ENCODE data around the gene CTXN1.
A peak's percentile ranks its signal among the peaks of the same experiment; 100 is the strongest.

The CTXN1 gene

DNA sequence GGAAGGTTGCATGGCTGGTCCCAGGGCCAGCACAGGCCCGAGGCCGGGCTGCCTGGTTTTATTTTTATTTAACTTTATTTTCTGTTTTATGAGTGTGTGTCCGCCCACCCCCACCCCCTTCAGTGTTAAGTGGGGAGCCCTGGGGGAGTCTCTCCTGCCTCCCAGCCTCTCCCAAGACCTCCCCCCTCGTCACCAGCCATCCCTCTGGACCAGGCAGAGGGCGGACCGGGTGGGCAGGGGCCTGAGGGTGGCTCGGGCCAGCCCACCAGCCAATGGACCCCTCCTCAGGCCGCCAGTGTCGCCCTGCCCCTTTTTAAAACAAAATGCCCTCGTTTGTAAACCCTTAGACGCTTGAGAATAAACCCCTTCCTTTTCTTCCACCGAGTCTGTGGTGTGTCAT is 11.8 kb downstream of the CTXN1 start:
- Histone ChIP-seq H3K4me3 (ENCODE audit: insufficient read depth in 1 of 2, low read depth in 1 of 2, low read length in 2 of 2) (no peak overlapping the region), H3K27me3 (ENCODE audit: control insufficient read depth in 1 of 2, insufficient read depth in 1 of 2, low read length in 2 of 2) (peaks cover 21 to 31% of the 10 kb centered on the region in 2 experiments), H2BK120ac (ENCODE audit: low read depth, low read length) (no peak overlapping the region), H3K9me3 (ENCODE audit: control insufficient read depth, low read length) (no peaks in the 10 kb centered on the region), H3K18ac (ENCODE audit: low read depth in 1 of 2, low read length in 2 of 2) (no peak overlapping the region), H3K36me3 (ENCODE audit: control insufficient read depth in 1 of 2, insufficient read depth in 2 of 2, low read depth in 1 of 2, low read length in 2 of 2) (peaks cover 31 to 57% of the 10 kb centered on the region in 2 experiments), H3K79me1 (replicated peaks; ENCODE audit: low read length, poor library complexity, severe bottlenecking) (peaks cover 22% of the 10 kb centered on the region), H3K4ac (ENCODE audit: low read depth in 1 of 2, low read length in 2 of 2) (no peak overlapping the region), H2BK5ac (ENCODE audit: low read depth, low read length, poor library complexity, severe bottlenecking) (no peak overlapping the region), H2BK15ac (ENCODE audit: low read depth, poor library complexity, severe bottlenecking) (no peak overlapping the region), H4K8ac (ENCODE audit: low read length) (no peak overlapping the region), H2BK12ac (ENCODE audit: low read length in 2 of 2) (no peak overlapping the region), H3K4me2 (ENCODE audit: low read length, poor library complexity, severe bottlenecking) (no peak overlapping the region), H3K9ac (ENCODE audit: low read length) (no peak overlapping the region), H3K4me1 (ENCODE audit: control insufficient read depth, insufficient read depth, low read depth, low read length) (peaks cover 26% of the 10 kb centered on the region), H3K14ac (ENCODE audit: low read length in 2 of 2) (no peak overlapping the region), H2AFZ (ENCODE audit: low read depth, low read length) (no peak overlapping the region), H3K23ac (ENCODE audit: low read length in 2 of 2) (no peak overlapping the region), H3K27ac (ENCODE audit: low read length, poor library complexity, severe bottlenecking) (no peak overlapping the region), H4K91ac (ENCODE audit: low read length) (no peak overlapping the region), H2AK5ac (ENCODE audit: low read length, severe bottlenecking) (no peak overlapping the region)
- no peak for DNase-seq
- 89% methylated on average over 6 of the region's 12 CpGs for WGBS

DNA sequence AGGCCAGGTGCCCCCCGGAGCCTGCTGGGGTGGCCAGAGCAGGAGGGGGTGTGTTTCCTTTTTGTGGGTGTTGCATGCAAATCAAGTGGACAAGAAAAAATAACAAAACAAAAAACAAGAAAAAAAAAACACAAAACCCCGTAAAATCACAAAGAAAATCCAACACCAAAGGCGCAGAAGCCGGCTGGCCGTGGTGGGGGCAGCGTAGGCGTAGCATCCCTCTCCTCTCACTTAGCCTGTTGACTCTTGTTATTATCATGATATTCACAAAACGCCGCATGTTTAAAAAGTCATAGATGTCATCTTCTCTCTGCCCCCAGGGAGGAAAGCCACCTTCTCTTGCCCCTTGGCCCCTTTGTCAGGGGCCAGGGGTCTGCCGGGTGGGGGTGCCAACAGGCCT is 12.3 kb downstream of the CTXN1 start:
- Histone ChIP-seq H2BK120ac (ENCODE audit: low read depth, low read length) (no peak overlapping the region), H4K8ac (ENCODE audit: low read length) (no peak overlapping the region), H3K18ac (ENCODE audit: low read depth in 1 of 2, low read length in 2 of 2) (no peak overlapping the region), H3K27me3 (ENCODE audit: control insufficient read depth in 1 of 2, insufficient read depth in 1 of 2, low read length in 2 of 2) (peaks cover 21 to 28% of the 10 kb centered on the region in 2 experiments), H3K4me3 (ENCODE audit: insufficient read depth in 1 of 2, low read depth in 1 of 2, low read length in 2 of 2) (peak overlapping the region in 1 of 2 experiments; percentile 3), H3K4me2 (ENCODE audit: low read length, poor library complexity, severe bottlenecking) (no peak overlapping the region), H3K36me3 (ENCODE audit: control insufficient read depth in 1 of 2, insufficient read depth in 2 of 2, low read depth in 1 of 2, low read length in 2 of 2) (peaks cover 31 to 62% of the 10 kb centered on the region in 2 experiments), H3K4ac (ENCODE audit: low read depth in 1 of 2, low read length in 2 of 2) (no peak overlapping the region), H3K14ac (ENCODE audit: low read length in 2 of 2) (no peak overlapping the region), H3K27ac (ENCODE audit: low read length, poor library complexity, severe bottlenecking) (no peak overlapping the region), H3K79me1 (replicated peaks; ENCODE audit: low read length, poor library complexity, severe bottlenecking) (peaks cover 25% of the 10 kb centered on the region), H2AFZ (ENCODE audit: low read depth, low read length) (no peak overlapping the region), H3K9me3 (ENCODE audit: control insufficient read depth, low read length) (no peaks in the 10 kb centered on the region), H2BK12ac (ENCODE audit: low read length in 2 of 2) (no peak overlapping the region), H4K91ac (ENCODE audit: low read length) (no peak overlapping the region), H2AK5ac (ENCODE audit: low read length, severe bottlenecking) (no peak overlapping the region), H3K4me1 (ENCODE audit: control insufficient read depth, insufficient read depth, low read depth, low read length) (peaks cover 30% of the 10 kb centered on the region), H3K23ac (ENCODE audit: low read length in 2 of 2) (no peak overlapping the region), H3K9ac (ENCODE audit: low read length) (no peak overlapping the region), H2BK15ac (ENCODE audit: low read depth, poor library complexity, severe bottlenecking) (no peak overlapping the region), H2BK5ac (ENCODE audit: low read depth, low read length, poor library complexity, severe bottlenecking) (no peak overlapping the region)
- no peak for DNase-seq
- WGBS = 93% methylated on average over 9 of the region's 10 CpGs

DNA sequence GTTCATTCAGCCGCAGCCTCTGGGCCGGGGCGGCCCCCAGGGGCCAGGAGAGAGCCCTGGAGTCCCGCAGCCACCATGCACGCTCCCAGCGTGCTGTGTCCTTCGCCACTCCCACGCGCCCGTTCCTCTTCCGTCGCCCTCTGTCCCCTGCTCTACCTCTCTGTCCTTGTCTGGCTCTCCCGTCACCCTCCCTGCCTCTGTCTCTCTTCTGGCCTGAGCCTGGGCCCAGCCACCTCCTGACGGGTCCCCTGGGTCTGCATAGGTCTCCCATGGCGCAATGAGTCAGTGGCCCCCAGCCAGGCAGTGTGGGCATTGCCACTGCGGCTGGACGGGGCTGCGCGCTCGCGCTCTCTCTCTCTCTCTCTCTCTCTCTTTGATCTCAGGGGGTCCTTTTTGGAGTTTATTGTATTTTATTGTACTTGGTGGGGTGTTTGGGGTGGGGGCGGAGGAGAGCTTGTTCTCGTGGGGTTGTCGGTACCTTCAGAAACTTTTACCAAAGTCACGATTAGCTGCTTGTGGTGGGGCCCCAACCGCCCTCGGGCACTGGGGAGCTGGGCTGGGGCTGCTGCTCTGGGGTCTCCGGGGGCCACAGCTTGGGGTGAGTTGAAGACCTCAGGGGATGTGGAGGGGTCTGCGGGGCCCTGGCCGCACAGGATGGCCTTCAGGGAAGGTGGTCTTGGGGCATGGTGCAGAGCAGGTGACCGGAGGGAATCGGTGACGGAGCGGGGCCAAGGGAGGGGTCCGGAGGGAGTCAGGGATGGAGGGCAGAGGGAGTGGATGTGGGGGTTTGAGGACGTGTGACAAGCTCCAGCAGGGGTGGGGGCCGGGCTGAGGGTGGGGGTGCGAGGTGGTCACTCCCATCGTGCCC is 13.0 kb downstream of the CTXN1 start:
- peaks cover 26% of the 10 kb centered on the region for H3K79me1 ChIP-seq (replicated peaks; ENCODE audit: low read length, poor library complexity, severe bottlenecking)
- H3K4me2 ChIP-seq (ENCODE audit: low read length, poor library complexity, severe bottlenecking) = no peak overlapping the region
- H3K27ac ChIP-seq (ENCODE audit: low read length, poor library complexity, severe bottlenecking) = no peak overlapping the region
- no peak overlapping the region for H2AFZ ChIP-seq (ENCODE audit: low read depth, low read length)
- H4K8ac ChIP-seq (ENCODE audit: low read length) = no peak overlapping the region
- peaks cover 31 to 68% of the 10 kb centered on the region in 2 experiments for H3K36me3 ChIP-seq (ENCODE audit: control insufficient read depth in 1 of 2, insufficient read depth in 2 of 2, low read depth in 1 of 2, low read length in 2 of 2)
- peak overlapping the region in 1 of 2 experiments; percentile 3 for H3K4me3 ChIP-seq (ENCODE audit: insufficient read depth in 1 of 2, low read depth in 1 of 2, low read length in 2 of 2)
- no peak overlapping the region for H3K9ac ChIP-seq (ENCODE audit: low read length)
- H2BK120ac ChIP-seq (ENCODE audit: low read depth, low read length) = no peak overlapping the region
- no peak overlapping the region for H3K14ac ChIP-seq (ENCODE audit: low read length in 2 of 2)
- H3K27me3 ChIP-seq (ENCODE audit: control insufficient read depth in 1 of 2, insufficient read depth in 1 of 2, low read length in 2 of 2) = peaks cover 21 to 23% of the 10 kb centered on the region in 2 experiments
- H2BK5ac ChIP-seq (ENCODE audit: low read depth, low read length, poor library complexity, severe bottlenecking) = no peak overlapping the region
- no peak overlapping the region for H4K91ac ChIP-seq (ENCODE audit: low read length)
- 95% methylated on average over 30 of the region's 39 CpGs for WGBS
- H2AK5ac ChIP-seq (ENCODE audit: low read length, severe bottlenecking) = no peak overlapping the region
- no peak overlapping the region for H2BK15ac ChIP-seq (ENCODE audit: low read depth, poor library complexity, severe bottlenecking)
- no peak overlapping the region for H2BK12ac ChIP-seq (ENCODE audit: low read length in 2 of 2)
- H3K23ac ChIP-seq (ENCODE audit: low read length in 2 of 2) = no peak overlapping the region
- H3K18ac ChIP-seq (ENCODE audit: low read depth in 1 of 2, low read length in 2 of 2) = no peak overlapping the region
- DNase-seq = no peak
- peaks cover 33% of the 10 kb centered on the region for H3K4me1 ChIP-seq (ENCODE audit: control insufficient read depth, insufficient read depth, low read depth, low read length)
- no peak overlapping the region for H3K4ac ChIP-seq (ENCODE audit: low read depth in 1 of 2, low read length in 2 of 2)
- no peaks in the 10 kb centered on the region for H3K9me3 ChIP-seq (ENCODE audit: control insufficient read depth, low read length)

DNA sequence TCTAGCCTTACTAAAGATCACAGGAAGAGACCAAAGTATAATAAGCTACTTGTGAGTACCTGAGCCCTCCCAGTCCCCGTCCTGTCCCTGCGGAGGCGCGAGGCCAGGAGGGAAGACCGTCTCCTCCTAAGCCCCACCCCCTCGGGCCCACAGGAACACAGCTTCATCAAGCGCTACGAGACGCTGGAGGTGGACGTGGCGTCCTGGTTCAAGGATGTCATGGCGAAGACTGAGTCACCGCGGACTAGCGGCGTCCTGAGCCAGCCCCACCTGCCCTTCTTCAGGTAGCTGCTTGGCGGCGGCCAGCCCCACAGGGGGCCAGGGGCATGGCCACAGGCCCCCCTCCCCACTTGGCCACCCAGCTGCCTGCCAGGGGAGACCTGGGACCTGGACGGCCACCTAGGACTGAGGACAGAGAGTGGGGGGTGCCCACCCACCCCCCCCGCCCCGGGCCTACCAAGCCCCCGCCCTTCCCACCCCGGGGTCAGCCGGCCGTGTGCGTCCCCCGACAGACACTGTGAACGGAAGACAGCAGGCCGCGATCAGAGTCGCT is 13.7 kb downstream of the CTXN1 start:
- Histone ChIP-seq H2BK120ac (ENCODE audit: low read depth, low read length) (no peak overlapping the region), H3K23ac (ENCODE audit: low read length in 2 of 2) (no peak overlapping the region), H3K27ac (ENCODE audit: low read length, poor library complexity, severe bottlenecking) (no peak overlapping the region), H3K4ac (ENCODE audit: low read depth in 1 of 2, low read length in 2 of 2) (no peak overlapping the region), H3K4me2 (ENCODE audit: low read length, poor library complexity, severe bottlenecking) (no peak overlapping the region), H2BK12ac (ENCODE audit: low read length in 2 of 2) (no peak overlapping the region), H3K9me3 (ENCODE audit: control insufficient read depth, low read length) (no peaks in the 10 kb centered on the region), H3K4me3 (ENCODE audit: insufficient read depth in 1 of 2, low read depth in 1 of 2, low read length in 2 of 2) (no peak overlapping the region), H3K79me1 (replicated peaks; ENCODE audit: low read length, poor library complexity, severe bottlenecking) (peaks cover 32% of the 10 kb centered on the region), H3K27me3 (ENCODE audit: control insufficient read depth in 1 of 2, insufficient read depth in 1 of 2, low read length in 2 of 2) (peaks cover 19 to 21% of the 10 kb centered on the region in 2 experiments), H4K91ac (ENCODE audit: low read length) (no peak overlapping the region), H3K4me1 (ENCODE audit: control insufficient read depth, insufficient read depth, low read depth, low read length) (peaks cover 29% of the 10 kb centered on the region), H3K9ac (ENCODE audit: low read length) (no peak overlapping the region), H3K14ac (ENCODE audit: low read length in 2 of 2) (no peak overlapping the region), H2AK5ac (ENCODE audit: low read length, severe bottlenecking) (no peak overlapping the region), H3K36me3 (ENCODE audit: control insufficient read depth in 1 of 2, insufficient read depth in 2 of 2, low read depth in 1 of 2, low read length in 2 of 2) (peaks cover 33 to 74% of the 10 kb centered on the region in 2 experiments), H4K8ac (ENCODE audit: low read length) (no peak overlapping the region), H2AFZ (ENCODE audit: low read depth, low read length) (no peak overlapping the region), H2BK5ac (ENCODE audit: low read depth, low read length, poor library complexity, severe bottlenecking) (no peak overlapping the region), H3K18ac (ENCODE audit: low read depth in 1 of 2, low read length in 2 of 2) (no peak overlapping the region), H2BK15ac (ENCODE audit: low read depth, poor library complexity, severe bottlenecking) (no peak overlapping the region)
- DNase-seq = no peak
- 94% methylated on average over 28 of the region's 31 CpGs for WGBS

All from mesenchymal stem cell (in vitro differentiated cells and primary cell).